NCI-H774 (cell line): Measurements from ENCODE around the gene PCDH15.

Experiments used
- DNase-seq: peaks from one replicate; lab custom pipeline; 2025; lab: John Stamatoyannopoulos, UW

The PCDH15 gene

DNA sequence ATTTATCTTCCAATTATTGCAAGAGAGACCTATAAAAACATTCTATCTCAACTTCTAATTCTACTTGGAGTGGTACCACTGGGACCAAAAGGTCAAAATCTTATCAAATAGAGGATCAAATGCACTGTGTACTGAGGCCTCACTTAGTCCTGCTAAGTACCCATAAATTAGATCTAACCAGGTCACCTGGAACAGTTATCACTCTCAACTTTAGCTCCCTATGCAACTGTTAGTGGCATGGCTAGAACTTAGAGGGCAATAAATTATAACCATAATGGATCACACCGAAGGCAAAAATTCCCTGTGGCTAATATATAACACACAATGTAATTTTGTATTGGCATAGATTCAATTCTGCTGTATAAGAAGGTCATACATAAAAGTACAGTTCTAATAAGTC lies 428.9 kb downstream of the PCDH15 start:
- peak; percentile 64 for DNase-seq

DNA sequence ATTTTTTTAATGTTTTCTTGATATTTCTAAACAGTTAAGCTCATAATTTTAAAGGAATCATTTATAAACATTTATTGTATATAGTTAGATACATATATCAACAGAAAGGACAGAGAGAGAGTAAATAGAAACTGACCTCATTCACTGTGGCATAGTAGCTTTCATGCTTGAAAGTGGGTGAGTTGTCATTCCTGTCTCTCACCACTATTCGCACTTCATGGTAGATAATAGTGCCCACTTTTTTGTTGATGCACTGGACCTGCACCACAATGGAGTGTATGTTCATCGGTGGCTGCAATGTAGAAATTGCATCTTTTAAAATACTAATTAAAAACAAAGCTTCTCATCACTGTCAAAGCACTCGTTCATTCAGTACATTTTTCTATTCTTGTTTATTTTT lies 432.0 kb downstream of the PCDH15 start:
- DNase-seq = no peak

DNA sequence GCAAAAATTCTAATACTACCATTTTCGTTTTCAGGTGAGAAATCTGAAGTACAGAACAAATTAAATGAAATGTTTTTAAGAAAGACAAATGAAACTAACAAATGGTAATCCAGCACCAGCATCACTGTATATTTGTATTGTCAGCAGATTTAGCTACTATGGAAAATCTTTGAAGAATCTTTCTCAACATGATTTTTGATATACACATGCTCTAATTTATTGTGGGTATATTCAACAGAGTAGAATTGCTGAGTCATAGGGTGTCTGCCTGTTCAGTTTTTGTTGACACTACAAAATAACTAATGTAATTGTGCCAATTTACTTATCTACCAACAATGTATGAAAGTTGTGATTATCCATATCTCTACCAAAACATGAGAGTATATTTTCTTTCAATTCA lies 437.6 kb downstream of the PCDH15 start:
- no peak for DNase-seq

DNA sequence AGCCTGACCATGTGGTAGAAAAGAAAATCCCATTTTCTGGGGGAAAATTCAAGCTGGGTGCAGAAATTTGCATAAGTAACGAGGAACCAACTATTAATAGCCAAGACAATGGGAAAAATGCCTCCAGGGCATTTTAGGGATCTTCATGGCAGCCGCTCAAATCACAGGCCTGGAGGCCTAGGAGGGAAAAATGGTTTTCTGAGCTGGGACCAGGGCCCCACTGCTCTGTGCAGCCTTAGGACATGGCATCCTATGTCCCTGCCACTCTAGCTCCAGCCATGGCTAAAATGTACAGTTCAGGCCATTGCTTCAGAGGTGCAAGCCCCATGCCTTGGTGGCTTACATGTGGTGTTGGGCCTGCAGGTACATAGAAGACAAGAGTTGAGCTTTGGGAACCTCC lies 459.0 kb downstream of the PCDH15 start:
- no peak for DNase-seq

DNA sequence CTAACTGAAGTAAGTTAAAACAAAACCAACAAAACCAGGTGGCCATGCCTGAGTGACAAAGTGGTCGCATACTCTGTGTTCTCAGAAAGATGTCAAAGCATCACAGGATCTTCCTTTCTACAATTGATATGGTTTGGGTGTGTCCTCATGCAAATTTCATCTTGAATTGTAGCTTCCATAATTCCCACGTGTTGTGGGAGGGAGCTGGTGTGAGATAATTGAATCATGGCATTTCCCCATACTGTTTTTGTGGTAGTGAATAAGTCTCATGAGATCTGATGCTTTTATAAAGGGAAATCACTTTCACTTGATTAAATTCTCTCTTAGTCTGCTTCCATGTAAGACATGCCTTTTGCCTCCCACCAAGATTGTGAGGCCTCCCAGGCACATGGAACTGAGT lies 465.7 kb downstream of the PCDH15 start:
- no peak for DNase-seq

DNA sequence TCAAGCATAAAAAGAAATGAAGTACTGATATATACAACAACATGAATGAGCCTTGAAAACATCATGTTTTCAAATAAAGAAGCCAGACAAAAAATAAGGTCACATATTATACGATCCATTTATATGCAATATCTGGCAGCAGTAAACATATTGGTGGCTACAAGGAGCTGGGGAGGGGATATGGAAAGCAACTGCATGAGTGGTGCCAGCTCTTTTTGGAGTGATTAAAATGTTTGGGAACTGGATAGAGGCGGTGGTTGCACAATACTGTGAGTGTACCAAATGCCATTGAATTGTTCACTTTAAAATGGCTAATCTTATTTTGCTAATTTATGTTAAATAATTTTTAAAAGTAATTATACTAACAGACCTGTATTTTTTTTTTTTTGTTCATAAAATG lies 481.7 kb downstream of the PCDH15 start:
- no peak for DNase-seq

DNA sequence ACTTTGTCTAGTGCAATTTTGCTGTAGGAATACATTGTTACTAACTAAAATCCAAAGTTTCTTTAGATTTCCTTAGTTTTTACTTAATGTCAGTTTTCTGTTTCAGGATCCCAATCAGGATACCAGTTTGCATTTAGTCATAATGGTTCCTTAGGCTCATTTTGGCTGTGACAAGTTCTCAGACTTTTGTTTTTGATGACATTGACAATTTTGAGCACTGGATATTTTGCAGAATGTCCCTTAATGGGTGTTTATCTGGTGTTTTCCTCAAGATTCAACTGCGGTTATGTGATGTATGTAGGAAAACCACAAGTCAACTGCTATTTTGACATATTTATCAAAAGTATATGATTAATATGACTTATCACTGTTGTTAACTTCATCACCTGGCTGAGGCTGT lies 482.6 kb downstream of the PCDH15 start:
- DNase-seq = no peak

DNA sequence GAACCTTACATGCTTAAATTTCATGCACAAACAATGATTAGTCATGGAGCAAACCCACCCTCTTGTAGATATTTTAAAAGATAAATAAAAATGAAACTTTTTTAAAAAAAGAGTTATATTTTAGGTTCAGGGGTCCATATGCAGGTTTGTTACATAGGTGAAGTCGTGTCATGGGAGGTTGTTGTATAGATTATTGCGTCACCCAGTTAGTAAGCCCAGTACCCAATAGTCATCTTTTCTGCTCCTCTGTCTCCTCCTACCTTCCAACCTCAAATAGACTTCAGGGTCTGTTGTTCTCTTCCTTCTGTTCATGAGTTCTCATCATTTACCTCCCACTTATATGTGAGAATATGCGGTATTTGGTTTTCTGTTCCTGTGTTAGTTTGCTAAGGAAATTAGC lies 486.6 kb downstream of the PCDH15 start:
- DNase-seq = no peak

DNA sequence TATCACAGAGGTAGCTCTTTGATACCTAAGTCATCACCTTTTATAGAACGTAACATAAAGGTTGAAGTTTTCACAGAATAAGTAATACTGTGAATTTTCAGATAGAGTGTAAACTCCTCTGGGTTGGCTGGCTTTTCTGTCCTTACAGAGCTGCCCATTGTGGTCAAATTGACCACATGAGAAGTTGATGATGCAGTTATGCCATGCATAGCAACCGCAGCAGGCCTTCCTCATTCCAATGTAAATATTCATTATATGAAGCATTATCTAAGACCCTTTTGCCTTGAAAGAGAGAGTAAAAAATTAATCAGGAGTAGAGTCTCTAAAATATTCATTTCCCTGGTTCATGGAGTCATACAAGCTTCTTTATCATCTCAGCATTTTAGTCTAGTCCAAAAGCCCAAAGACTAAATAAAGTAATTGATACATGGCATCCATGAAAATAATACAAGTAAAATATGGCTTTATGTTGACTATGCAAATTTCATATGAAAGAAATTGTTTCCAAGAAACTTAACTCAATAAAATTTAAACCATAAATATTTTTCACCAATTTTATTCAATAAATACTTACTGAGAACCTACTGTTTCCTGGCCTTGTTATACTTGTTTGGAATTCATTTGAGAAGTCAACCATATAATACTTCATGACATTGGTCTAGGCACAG lies 516.4 kb downstream of the PCDH15 start:
- no peak for DNase-seq

DNA sequence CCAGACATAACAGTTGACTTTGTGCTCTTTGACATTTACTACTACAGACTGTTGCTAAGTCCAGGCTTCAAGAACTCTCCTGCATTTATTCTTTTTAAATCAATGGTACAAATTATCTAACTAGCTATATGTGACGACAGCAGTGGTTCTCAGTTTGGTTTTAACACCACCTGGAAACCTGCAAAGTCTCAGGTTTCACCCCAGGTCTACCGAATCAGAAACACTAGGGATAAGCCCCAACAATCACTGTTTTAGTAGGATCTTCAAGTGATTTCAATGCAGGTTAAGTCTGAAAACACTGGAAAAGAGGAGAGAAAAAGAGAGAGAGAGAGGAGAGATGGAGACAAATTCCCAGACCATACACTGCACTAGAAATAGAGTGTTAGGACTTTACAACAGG lies 519.0 kb downstream of the PCDH15 start:
- DNase-seq = no peak

DNA sequence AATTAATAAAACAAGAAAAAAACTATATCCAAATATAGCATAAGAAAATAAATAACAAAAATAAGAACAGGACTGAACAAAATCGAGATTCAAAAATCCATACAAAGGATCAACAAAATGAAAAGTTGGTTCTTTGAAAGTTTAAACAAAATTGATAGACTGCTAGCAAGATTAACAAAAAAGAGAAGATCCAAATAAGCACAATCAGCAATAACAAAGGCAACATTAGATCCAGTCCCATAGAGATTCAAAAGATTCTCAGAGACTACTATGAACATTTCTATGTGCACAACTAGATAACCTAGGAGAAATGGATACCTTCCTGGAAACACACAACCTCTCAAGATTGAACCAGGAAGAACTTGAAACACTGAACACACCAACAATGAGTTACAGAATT lies 534.6 kb downstream of the PCDH15 start:
- DNase-seq = no peak

DNA sequence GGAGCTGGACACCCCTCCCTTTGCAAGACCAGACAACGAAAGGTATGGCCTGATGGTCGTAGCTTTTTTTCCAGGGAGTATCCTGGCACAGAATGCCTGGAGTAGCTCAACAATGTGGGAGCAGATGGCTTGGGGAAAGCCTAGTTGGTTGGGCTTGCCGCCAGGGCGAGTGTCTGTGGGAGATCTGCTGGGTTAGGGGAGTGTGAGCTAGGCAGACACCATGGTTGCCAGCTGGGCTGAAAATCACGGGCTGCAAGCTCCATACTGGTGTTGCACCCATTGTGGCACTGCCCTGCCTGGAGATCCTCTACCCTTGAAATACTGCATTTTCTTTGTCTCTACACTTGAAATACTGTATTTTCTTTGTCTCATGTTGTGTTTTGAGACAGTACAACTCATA lies 538.3 kb downstream of the PCDH15 start:
- no peak for DNase-seq

DNA sequence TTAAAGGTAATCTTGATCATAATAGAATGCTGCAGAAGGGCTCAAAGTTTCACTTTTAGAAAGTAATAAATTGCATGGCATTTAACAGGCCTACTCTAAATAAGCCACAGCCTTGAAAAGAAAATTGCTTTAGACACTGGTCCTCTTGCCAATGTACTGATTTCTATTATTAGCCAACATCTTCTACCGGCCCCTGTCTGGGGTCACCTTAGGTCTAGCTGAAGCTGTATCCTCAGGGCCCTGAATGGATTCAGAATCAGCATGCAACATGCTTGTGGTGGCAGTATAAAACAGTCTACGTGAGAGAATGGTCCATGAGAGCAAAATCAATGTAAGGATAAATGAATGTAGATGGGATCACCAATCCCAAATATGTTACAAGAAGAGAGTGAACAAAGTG lies 541.9 kb downstream of the PCDH15 start:
- DNase-seq = no peak

DNA sequence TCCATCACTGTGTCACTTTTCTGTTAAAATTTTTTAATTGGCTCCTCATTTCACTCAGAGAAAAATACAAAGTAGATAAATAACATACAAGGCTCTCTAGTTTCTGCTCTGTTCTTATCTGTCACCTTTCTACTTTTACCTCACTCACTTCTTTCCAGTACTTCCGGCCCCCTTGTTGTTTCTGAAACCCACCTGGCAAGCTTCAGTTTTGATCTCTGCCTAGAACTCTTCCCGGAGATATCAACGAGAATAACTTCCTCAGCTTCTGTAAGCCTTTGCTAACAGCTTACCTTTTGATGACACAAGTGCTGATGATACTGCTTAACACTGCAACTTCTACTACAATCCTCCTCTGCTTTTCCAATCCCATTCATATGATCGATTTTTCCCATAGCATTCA lies 566.2 kb downstream of the PCDH15 start:
- no peak for DNase-seq

DNA sequence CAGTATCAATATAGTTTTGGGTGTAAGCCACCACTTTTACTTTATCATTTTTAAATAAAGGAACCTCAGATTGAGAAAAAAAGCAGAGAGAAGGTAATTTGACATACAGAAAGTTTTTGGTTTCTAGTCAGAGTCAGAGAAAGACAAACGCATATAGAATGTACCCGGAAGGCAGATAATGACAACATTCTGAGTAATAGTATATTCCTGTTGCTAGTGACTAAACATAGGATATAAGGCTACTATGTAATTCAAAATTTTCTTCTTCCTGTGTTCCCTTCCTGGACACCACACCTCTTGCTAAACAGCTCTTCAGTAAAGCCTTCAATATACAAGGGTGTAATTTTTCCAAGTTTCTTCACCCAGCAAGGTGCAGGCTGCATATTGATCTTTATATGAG lies 597.6 kb downstream of the PCDH15 start:
- no peak for DNase-seq

DNA sequence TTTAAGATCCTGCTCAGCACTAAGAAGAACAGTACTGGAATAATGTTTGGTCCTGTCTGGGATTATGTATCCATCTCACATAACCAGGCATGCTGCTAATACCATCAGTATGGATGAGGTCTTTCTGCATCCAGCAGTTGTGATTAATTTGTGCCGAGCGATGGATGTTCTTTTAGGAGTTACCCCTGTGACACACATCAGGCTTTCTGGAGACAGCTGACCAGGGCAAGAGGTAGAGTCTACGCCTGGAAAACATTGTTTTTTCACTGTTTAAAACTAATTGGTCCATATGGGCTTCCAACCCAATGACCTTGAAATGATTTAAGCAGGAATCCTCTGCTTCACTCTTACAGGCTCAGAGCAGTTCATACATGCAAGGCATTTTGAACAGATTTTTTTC lies 603.0 kb downstream of the PCDH15 start:
- DNase-seq = no peak

DNA sequence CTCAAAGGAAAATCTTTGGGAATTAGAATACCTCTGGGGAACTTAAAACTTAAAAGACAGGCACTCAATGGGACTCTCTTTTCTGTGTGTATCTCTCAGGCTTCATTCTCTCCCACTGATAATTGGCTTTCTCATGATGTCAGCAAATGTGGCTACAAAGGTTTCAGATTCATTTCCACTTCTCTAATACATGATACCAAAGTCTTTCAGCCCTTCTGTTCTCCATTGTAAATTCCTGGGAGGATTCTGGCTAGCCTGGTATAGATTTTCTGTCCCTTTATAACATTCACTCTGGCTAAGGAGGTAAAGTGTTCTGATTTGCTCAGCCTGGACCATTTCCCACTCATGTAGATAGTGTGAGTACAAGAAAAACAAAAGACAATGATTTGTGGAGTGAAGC lies 606.2 kb downstream of the PCDH15 start:
- DNase-seq = no peak

DNA sequence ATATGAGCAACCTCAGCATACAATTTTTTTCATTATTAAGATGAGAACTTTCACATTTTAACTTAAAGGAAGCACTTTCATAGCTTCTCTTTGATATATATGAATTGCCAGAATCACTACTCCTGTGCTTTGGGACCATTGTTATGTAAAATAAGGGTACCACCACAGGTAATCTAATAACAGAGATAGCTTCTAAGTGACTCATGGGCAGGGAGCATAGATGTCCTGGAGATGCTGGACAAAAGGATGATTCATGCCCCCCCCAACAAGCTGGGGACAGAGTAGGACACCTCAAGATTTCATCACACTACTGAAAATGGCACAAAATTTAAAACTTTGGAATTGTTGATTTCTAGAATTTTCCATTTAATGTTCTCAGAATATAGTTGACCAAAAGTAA lies 641.1 kb downstream of the PCDH15 start:
- DNase-seq = no peak

DNA sequence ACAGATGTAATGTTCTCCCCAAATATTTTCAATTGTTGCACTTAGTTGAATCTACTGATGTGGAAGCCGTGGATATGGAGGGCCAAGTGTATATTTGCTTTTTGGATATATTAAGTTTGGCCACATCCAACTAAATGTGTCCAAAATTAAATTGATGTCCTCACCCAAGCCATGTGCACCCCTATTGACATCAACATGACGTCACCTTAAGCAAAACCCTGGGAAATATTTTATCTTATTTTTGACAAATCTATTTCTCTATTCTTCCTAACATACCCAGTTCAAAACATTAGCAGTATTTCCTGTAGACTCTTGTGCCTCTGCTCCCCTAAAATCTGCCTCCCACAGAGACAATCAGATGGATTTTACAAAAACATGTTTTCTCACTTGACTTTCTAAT lies 652.5 kb downstream of the PCDH15 start:
- DNase-seq = no peak

DNA sequence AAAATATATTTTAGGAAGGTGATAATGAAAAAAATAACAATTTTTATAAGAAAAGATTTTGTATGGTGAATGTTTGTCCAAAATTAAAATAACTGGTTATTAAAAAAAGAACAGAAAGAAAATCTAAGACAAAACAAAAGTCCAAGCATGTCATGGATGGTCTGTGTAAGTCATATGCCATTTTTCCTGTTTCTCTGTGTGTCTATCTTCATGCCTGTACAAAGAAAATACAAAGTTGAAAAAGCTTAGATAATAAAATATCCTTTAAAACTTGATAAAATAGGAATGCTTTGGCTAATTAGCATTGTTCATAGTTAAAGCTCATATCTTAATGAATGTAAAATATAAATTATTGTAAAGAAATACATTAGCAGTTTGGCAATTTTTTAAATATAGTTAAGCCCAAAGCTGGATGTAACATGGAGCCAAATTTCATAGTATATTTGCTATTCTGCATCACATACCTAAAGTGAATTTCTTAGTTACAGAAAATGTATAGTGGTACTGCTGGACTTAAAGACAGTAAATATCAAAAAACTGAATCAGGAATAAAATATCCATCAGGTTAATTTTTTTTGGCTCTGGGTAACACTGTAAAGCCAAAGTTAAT lies 661.1 kb downstream of the PCDH15 start:
- no peak for DNase-seq

DNA sequence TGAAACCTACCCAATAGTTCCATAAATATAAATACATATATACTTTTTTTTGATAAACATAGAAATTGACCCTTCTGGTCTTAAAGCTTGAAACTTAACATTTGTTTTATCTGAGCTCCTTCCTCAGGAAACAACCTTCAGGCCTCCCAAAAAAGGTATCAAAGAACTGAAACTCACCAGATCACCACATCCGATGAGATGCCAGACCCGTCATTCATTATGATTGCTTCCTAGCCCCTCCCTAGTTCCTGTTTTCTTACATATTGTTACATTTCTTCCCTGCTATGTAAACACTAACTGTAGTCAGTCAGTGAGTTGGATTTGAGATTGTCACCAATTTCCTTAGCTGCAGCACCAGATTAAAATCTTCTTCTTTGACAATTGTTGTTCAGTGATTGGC lies 663.6 kb downstream of the PCDH15 start:
- no peak for DNase-seq

DNA sequence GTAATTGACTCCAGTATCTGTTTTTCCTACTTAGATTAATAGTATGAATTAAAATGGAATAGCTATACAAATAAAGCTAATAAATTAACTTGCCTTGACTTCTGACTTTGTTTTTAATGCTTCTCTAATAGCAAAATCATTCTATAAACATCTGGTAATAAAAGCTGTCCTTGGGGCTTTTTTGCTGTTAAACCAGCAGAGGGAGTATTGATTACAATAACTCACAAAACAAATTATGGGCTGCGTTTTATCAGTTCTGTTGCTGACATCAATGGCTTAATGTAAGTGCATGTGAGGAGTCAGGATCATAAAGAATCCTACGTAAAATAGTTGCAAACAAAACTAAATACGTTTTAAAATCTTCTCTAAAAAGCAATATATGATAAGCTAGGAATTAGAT lies 667.8 kb downstream of the PCDH15 start:
- DNase-seq = no peak

DNA sequence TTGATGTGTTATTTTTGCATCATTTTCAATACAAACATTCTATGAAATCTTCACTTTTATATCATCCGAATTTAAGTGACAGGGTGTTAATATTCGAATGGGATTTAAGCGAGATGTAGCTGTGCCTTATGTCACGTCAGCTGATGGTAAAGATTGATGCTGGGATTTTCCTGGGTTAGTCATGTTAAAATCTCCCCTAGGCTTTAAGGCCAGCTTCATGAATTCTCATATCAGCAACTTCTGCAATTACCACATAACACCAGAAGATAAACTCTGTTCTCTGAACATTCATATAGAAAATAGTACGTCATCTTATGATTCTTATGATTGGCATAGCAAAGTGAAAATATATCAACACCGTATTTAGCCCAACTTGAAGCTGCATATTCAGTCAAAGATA lies 669.2 kb downstream of the PCDH15 start:
- DNase-seq = no peak

DNA sequence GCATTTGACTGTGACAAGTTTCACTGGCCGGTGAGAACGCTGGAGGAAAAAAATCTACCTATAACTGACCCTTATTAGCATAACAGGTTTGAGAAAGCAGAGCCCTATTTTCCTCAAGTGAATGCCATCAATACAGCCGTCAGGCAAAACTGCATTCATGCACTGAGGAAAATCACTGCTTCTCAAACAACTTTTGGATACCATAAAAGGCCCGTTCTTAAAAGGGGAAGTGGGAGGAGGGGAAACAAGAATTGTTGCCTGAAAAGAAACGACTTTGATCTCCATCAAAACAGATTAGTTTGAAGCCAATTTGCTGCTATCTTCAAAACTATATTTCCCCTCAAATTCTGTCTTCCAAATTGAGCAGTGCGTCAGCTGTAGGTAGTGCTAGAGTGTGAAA lies 670.6 kb downstream of the PCDH15 start:
- no peak for DNase-seq
